Testis (tissue), 2 donors: ENCODE measurements around the gene IMMP2L.

Experiments used
- CTCF ChIP-seq, 3 experiments: fragments of 450-650 bp in 2 of 3; fragments of 200-600 bp in 1 of 3; sonication (generic) in 1 of 3; IDR thresholded peaks; one replicate each; pipeline ENCODE4 v1.5.1; 2016 to 2019; ENCODE audit warnings: antibody characterized with exemption in 3 of 3, mild to moderate bottlenecking in 2 of 3, moderate library complexity in 1 of 3
- POLR2A ChIP-seq: fragments of 450-650 bp; IDR thresholded peaks from one replicate; pipeline ENCODE4 v1.6.1; 2017; ENCODE audit warnings: antibody characterized with exemption, mild to moderate bottlenecking, moderate library complexity

- TF ChIP-seq CTCF (IDR thresholded peaks at IDR 0.05) (no peak), POLR2A (no peak)
Measured at GRCh38 chr7:110676785-110677184, 885.5 kb downstream of the IMMP2L start.
